Measurements from ENCODE around the gene LGALS13. TPM values are rescaled to one million over a fixed set of nuclear protein-coding genes. Genes with fewer than 3 reads are reported as not detected.

Gene LGALS13
- total RNA-seq, 1 experiment from 2014 or later: not detected

DNA sequence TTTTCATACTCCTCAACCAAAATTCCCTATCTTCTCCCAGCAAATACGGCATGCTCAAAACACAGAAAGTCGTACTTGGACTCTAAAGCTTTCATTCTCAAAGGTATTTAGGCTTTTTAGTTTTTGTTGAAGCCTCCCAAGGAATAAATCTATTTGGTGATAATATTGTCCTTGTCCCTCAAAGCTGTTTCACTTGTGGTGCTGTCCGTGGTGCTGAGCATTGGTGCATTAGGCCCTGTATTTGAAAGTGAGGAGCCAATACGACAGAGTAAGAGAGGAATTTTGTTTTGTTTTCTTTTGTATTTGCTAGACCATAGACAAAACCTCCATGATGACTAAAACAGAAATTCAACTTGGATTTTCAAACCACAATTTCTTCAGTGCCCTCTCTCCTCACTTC, 3.2 kb upstream of the LGALS13 start:
- H2BK12ac ChIP-seq (ENCODE audit: insufficient read length, low read depth, low read length): no peak overlapping the region
- H4K91ac ChIP-seq (ENCODE audit: insufficient read length, low read depth, low read length): no peak overlapping the region
- H4K5ac ChIP-seq (ENCODE audit: insufficient read length, low read depth, low read length): no peak overlapping the region
- Mint-ChIP-seq H3K27ac (no peak overlapping the region), H3K4me1 (no peaks in the 10 kb centered on the region), H3K36me3 (ENCODE audit: insufficient read depth in 1 of 3, low read depth in 3 of 3) (no peaks in the 10 kb centered on the region), H3K9me3 (peaks cover 5 to 7% of the 10 kb centered on the region in 2 experiments; a peak in 4 of 5 replicates), H3K27me3 (ENCODE audit: low read depth) (peaks cover 49% of the 10 kb centered on the region), H3K4me3 (no peak overlapping the region)
- no peaks in the 10 kb centered on the region for H3K79me1 ChIP-seq (ENCODE audit: insufficient read depth, low read depth, low read length, poor library complexity, severe bottlenecking)
- no peak overlapping the region for H3K27ac ChIP-seq (ENCODE audit: insufficient read length, low read depth, low read length)
- H3K27me3 ChIP-seq (ENCODE audit: insufficient read depth, low read length): no peaks in the 10 kb centered on the region
- no peak overlapping the region for H3K23ac ChIP-seq (ENCODE audit: insufficient read length, low read depth, low read length)
- H2AK5ac ChIP-seq (ENCODE audit: insufficient read length, low read length): no peak overlapping the region
- no peak overlapping the region for H2AFZ ChIP-seq (ENCODE audit: low read length)
- WGBS (ENCODE audit: extremely low coverage, insufficient read length, low lambda C conversion rate): no CpG with 5 or more reads among the region's 4 CpGs
- no peak overlapping the region for H3T11ph ChIP-seq (ENCODE audit: low read length)
- H3K4me1 ChIP-seq (ENCODE audit: insufficient read depth, low read length): no peaks in the 10 kb centered on the region
- H3K79me2 ChIP-seq (ENCODE audit: insufficient read depth, low read length): no peaks in the 10 kb centered on the region
- H3K4ac ChIP-seq (ENCODE audit: low read depth, low read length): no peak overlapping the region
- H2BK120ac ChIP-seq (ENCODE audit: low read depth, low read length, poor library complexity, severe bottlenecking): no peak overlapping the region
- H2BK20ac ChIP-seq (ENCODE audit: low read depth, low read length, poor library complexity, severe bottlenecking): no peak overlapping the region
- H3K56ac ChIP-seq (ENCODE audit: insufficient read length, low read depth, low read length): no peak overlapping the region
- no peaks in the 10 kb centered on the region for H3K23me2 ChIP-seq (ENCODE audit: insufficient read length, low read depth, low read length, poor library complexity, severe bottlenecking)
- no peak overlapping the region for H3K4me2 ChIP-seq (ENCODE audit: insufficient read depth, insufficient read length, low read length)
- H4K8ac ChIP-seq (replicated peaks; ENCODE audit: insufficient read length, low read depth, low read length): no peak overlapping the region
- H2BK5ac ChIP-seq (ENCODE audit: insufficient read length, low read length): no peak overlapping the region
- H3K18ac ChIP-seq (ENCODE audit: insufficient read length, low read depth, low read length): no peak overlapping the region
- no peak overlapping the region for H3K14ac ChIP-seq (ENCODE audit: insufficient read depth, low read length)
- no peak overlapping the region for H3K9ac ChIP-seq (ENCODE audit: extremely low read depth, insufficient read length, low read length)
- DNase-seq: no peak
- H4K20me1 ChIP-seq (ENCODE audit: control insufficient read depth, insufficient read depth, insufficient read length): no peaks in the 10 kb centered on the region
- H3K9me3 ChIP-seq (ENCODE audit: control insufficient read depth, low read depth, low read length): no peaks in the 10 kb centered on the region
- TF ChIP-seq, protein P1, sequence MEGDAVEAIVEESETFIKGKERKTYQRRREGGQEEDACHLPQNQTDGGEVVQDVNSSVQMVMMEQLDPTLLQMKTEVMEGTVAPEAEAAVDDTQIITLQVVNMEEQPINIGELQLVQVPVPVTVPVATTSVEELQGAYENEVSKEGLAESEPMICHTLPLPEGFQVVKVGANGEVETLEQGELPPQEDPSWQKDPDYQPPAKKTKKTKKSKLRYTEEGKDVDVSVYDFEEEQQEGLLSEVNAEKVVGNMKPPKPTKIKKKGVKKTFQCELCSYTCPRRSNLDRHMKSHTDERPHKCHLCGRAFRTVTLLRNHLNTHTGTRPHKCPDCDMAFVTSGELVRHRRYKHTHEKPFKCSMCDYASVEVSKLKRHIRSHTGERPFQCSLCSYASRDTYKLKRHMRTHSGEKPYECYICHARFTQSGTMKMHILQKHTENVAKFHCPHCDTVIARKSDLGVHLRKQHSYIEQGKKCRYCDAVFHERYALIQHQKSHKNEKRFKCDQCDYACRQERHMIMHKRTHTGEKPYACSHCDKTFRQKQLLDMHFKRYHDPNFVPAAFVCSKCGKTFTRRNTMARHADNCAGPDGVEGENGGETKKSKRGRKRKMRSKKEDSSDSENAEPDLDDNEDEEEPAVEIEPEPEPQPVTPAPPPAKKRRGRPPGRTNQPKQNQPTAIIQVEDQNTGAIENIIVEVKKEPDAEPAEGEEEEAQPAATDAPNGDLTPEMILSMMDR (conservative IDR thresholded peaks at IDR 0.05): no peak
- H2BK15ac ChIP-seq (ENCODE audit: low read depth, low read length): no peak overlapping the region
